ENCODE results near the gene GMEB1. TPM values are rescaled to one million over a fixed set of nuclear protein-coding genes. Genes with fewer than 3 reads are reported as not detected.
"Not testable (repeated sequence)": the region's sequence is repeated elsewhere in the genome, so short reads cannot be mapped to it uniquely, and the experiment has no call there.

GMEB1 gene
- polyA plus RNA-seq, 3 donors: 17.1 to 19.1 (median 19.0) TPM

- DNase-seq (ENCODE audit: low read depth in 3 of 3, low spot score in 2 of 3): no peak
Observed at GRCh38 chr1:28671254-28671780, 2.7 kb downstream of the GMEB1 start.

DNA sequence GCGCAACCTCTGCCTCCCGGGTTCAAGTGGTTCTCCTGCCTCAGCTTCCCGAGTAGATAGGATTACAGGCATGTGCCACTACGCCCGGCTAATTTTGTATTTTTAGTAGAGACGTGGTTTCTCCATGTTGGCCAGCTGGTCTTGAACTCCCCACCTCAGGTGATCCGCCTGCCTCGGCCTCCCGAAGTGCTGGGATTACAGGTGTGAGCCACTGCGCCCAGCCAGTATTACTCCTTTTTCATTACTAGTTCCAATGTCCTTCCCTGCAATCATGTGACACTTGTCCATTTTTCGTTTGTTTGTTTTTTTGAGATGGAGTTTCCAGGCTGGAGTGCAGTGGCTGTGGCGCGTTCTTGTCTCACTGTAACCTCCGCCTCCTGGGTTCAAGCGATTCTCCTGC, 4.4 kb downstream of the GMEB1 start:
- not testable (repeated sequence) for DNase-seq (ENCODE audit: low read depth in 3 of 3, low spot score in 2 of 3)

DNA sequence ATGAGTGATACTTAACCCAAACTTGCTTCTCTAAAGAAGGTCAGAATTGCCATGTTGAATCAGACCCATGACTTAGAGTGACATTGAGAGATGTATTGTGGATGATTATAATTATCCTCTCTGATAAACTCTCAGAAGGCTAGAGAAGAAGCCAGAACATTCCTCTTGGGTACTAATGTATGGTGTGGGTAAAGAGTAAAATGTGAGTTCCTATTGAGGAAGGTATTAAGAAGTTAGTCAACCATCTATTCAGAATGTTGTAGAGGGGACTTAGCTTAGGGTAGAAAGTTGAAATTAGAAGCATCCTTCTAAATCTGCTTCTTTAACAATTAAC, 7.3 kb downstream of the GMEB1 start:
- no peak for DNase-seq (ENCODE audit: low read depth in 3 of 3, low spot score in 2 of 3)

- DNase-seq (ENCODE audit: low read depth in 3 of 3, low spot score in 2 of 3): no peak
Observed at GRCh38 chr1:28680151-28680550, 11.6 kb downstream of the GMEB1 start.

DNA sequence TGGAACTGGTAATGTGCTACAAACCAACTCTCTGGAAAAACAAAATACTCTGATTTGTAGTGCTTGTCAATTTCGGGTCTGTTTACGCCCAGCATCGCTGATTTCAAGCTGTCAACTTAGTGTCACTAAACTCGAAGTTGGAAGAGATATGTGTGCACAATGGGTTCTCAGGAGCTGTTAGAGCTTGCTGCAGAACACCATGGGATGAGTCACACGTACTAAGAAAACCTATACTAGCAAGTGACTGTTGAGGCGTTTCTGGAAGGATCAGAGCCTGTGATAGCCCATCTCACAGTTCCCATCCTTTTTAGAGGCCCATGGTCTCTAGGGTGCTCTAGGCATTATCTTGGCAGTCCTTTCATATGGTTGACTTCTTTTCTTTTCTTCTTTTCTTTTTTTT, 14.3 kb downstream of the GMEB1 start:
- no peak for DNase-seq (ENCODE audit: low read depth in 3 of 3, low spot score in 2 of 3)

DNA sequence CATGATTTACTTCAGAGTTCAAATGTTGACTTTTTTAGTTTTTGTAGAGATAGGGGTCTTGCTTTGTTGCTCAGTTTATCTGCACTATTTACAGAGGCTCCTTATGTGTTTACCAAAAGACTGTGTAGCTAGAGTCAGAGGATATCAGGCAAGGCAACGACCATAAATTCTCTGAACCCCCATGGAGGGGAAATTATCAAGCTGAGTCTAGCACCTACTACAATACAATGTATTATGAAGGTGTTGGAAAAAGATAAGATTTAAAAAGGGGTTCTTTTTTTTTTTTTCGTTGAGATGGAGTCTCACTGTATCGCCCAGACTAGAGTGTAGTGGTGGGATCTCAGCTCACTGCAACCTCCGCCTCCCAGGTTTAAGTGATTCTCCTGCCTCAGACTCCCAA, 16.4 kb downstream of the GMEB1 start:
- DNase-seq (ENCODE audit: low read depth in 3 of 3, low spot score in 2 of 3): no peak

- DNase-seq (ENCODE audit: low read depth in 3 of 3, low spot score in 2 of 3): not testable (repeated sequence)
Observed at GRCh38 chr1:28691627-28692026, 23.0 kb downstream of the GMEB1 start.

- DNase-seq (ENCODE audit: low read depth in 3 of 3, low spot score in 2 of 3): no peak
Observed at GRCh38 chr1:28703629-28704028, 35.0 kb downstream of the GMEB1 start.

DNA sequence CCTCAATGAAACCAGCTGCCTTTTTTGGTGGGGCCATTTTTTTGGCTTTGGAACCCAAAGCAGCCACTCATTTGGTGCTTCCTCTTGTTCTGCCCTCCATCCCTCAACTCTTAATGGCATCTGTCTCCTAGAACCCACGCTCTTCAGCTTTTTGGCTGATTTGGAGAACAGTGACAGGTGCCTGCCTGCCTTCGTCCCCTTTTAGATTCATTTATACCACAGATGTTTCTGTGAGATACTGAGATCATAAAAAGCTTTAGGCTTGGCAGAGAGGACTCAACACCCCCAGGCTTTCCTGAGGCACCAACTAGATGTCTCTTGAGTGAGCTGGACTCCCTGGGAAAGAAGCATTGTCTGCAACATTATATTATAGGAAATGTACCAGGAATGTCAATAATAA, 47.8 kb downstream of the GMEB1 start:
- no peak for DNase-seq (ENCODE audit: low read depth in 3 of 3, low spot score in 2 of 3)

- DNase-seq (ENCODE audit: low read depth in 3 of 3, low spot score in 2 of 3): no peak
Observed at GRCh38 chr1:28718166-28718565, 49.6 kb downstream of the GMEB1 start.

- DNase-seq (ENCODE audit: low read depth in 3 of 3, low spot score in 2 of 3): no peak
Observed at GRCh38 chr1:28718586-28719331, 50.2 kb downstream of the GMEB1 start.

GRCh38 chr1:28719332-28719619, 50.7 kb downstream of the GMEB1 start:
- no peak for DNase-seq (ENCODE audit: low read depth in 3 of 3, low spot score in 2 of 3)

GRCh38 chr1:28720376-28720775, 51.8 kb downstream of the GMEB1 start:
- DNase-seq (ENCODE audit: low read depth in 3 of 3, low spot score in 2 of 3): no peak

- not testable (repeated sequence) for DNase-seq (ENCODE audit: low read depth in 3 of 3, low spot score in 2 of 3)
Observed at GRCh38 chr1:28721927-28722326, 53.3 kb downstream of the GMEB1 start.

GRCh38 chr1:28725365-28725764, 56.8 kb downstream of the GMEB1 start:
- DNase-seq (ENCODE audit: low read depth in 3 of 3, low spot score in 2 of 3): not testable (repeated sequence)

GRCh38 chr1:28735961-28736449, 67.4 kb downstream of the GMEB1 start:
- DNase-seq (ENCODE audit: low read depth in 3 of 3, low spot score in 2 of 3): peak in 2 of 3 donors; percentile 36 to 47

- peak; percentile 91 to 97 (median 94) for DNase-seq (ENCODE audit: low read depth in 3 of 3, low spot score in 2 of 3)
Observed at GRCh38 chr1:28736450-28737306, 68.1 kb downstream of the GMEB1 start, which contains the start of gene YTHDF2. Gene YTHDF2, plus strand, starts transcription at chr1:28736940. Its CDS starts 181 bp downstream, at chr1:28737121.

- peak; percentile 48 to 57 (median 54) for DNase-seq (ENCODE audit: low read depth in 3 of 3, low spot score in 2 of 3)
Observed at GRCh38 chr1:28737307-28738132, 68.9 kb downstream of the GMEB1 start.

DNA sequence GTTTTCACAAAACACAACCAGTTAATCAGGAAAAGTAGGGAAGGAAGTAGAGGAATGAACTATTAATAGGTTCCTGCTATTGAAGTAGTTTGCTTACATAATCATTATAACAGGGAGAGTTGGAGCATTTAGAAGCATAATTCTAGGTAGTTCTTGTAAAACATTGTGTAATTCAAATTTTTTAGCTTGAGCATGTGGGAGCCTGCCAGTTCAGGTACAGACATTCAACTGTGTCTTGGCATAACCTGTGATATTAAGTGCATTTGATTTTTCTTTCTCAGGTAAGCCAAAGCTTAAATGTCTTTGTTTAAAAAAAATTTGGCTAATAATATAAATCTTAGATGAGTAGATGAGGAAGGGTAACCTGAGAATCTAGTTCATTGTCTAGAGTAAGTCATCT, 71.5 kb downstream of the GMEB1 start:
- DNase-seq (ENCODE audit: low read depth in 3 of 3, low spot score in 2 of 3): no peak

DNA sequence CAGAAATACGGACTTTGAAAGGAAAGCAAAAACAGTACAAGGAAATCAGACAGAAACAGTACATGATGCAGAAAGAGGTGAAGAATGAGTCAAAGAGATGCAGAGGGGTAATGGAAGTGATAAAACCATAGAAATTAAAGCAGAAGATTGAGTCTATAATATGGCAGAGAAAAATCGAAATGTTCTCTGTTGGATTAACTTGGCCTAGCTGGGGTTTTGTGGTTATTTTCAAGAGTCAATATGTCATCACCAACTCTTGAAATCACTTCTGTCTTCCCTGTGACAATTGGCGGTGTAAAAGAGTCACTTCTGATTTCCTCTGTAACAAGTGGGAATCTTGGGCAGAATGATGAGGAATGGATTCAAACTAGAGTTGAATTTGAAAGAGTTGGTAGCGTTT, 75.6 kb downstream of the GMEB1 start:
- no peak for DNase-seq (ENCODE audit: low read depth in 3 of 3, low spot score in 2 of 3)

DNA sequence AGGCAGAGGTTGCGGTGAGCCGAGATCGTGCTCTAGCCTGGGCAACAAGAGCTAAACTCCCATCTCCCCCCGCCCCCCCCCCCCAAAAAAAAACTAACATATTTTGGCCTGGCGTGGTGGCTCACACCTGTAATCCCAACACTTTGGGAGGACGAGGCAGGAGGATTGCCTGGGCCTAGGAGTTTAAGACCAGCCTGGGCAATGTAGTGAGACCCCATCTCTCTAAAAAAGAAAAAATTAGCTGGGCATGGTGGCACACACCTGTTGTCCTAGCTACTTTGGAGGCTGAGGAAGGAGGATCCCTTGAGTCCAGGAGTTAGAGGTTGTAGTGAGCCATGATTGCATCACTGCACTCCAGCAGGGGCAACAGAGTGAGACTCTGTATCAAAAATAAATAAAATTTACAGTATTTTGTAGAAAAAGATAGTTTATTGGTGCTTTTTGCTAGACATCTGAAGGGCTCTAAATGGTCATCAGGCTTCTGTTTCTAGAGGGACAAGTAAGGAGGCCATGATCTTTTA, 77.1 kb downstream of the GMEB1 start:
- no peak for DNase-seq (ENCODE audit: low read depth in 3 of 3, low spot score in 2 of 3)
